Lower leg skin (tissue), 4 donors: ENCODE data around the gene NPC1. TPM values are rescaled to one million over a fixed set of nuclear protein-coding genes. Genes with fewer than 3 reads are reported as not detected.
A peak's percentile ranks its signal among the peaks of the same experiment; 100 is the strongest.

Experiments used
- DNase-seq, 2 donors: peaks; one replicate each; pipeline ENCODE4 v3.0.0-alpha.2; 2019; ENCODE audit warnings: low spot score in 2 of 2
- H3K4me3 ChIP-seq: fragments of 200-600 bp; sonication (generic); 2 replicates; pipeline ENCODE4 v1.5.1; 2017; ENCODE audit warnings: mild to moderate bottlenecking, low read depth; ENCODE audit not compliant: poor library complexity, severe bottlenecking
- CTCF ChIP-seq, 3 donors: fragments of 450-650 bp; IDR thresholded peaks; one replicate each; pipeline ENCODE4 v1.5.1; 2016; ENCODE audit warnings: antibody characterized with exemption in 3 of 3, mild to moderate bottlenecking in 3 of 3, moderate library complexity in 2 of 3
- POLR2A ChIP-seq, 2 donors: fragments of 450-650 bp; IDR thresholded peaks; one replicate each; pipeline ENCODE4 v1.6.1; 2016 to 2017; ENCODE audit warnings: antibody characterized with exemption in 2 of 2, mild to moderate bottlenecking in 1 of 2, moderate library complexity in 1 of 2
- WGBS, 2 donors: methylation state at CpG; one replicate each; pipeline ENCODE4 v1.1.5; 2018; 5-methylcytosine and 5-hydroxymethylcytosine counted together
- intact Hi-C: fragments of 100-400 bp; cut with DNase I; formaldehyde crosslinking; loops from one replicate; pipeline ENCODE4 v1.15.0; 2023; ENCODE audit warnings: low total_unique reads
- total RNA-seq, 4 donors: library from RNA; depleted of rRNA; stranded (reverse); fragments of >200 nt; gene quantifications; one replicate each; pipeline ENCODE4 v1.1.0, GENCODE V29; 2016

NPC1 gene
- total RNA-seq, 4 donors from 2014 or later = 75.1 to 114 (median 100) TPM

- TF ChIP-seq POLR2A (IDR thresholded peaks at IDR 0.05) = peak in 1 of 2 donors; percentile 42
- no peak for TF ChIP-seq CTCF (IDR thresholded peaks at IDR 0.05)
- peak; percentile 92 to 99 for DNase-seq
- peak within 1 kb of the TSS; percentile 93 for H3K4me3 ChIP-seq
- intact Hi-C loops = no loop called here
- WGBS, 2 donors = 0 to 1% methylated on average over 14 to 56 of the region's 110 CpGs
Measured at GRCh38 chr18:23503038-23503962, 83.0 kb downstream of the NPC1 start, which contains the start of gene RMC1. Gene RMC1, plus strand, starts transcription at chr18:23503511. Its CDS starts 108 bp downstream, at chr18:23503619.

- H3K4me3 ChIP-seq = peak overlapping the region; percentile 35
- no peak for TF ChIP-seq CTCF (IDR thresholded peaks at IDR 0.05)
- no peak for TF ChIP-seq POLR2A (IDR thresholded peaks at IDR 0.05)
- intact Hi-C loops = no loop called here
- DNase-seq = no peak
- WGBS, 2 donors = 14 to 22% methylated on average over 6 of the region's 6 CpGs
Measured at GRCh38 chr18:23502516-23503037, 83.7 kb downstream of the NPC1 start.

GRCh38 chr18:23501626-23502025 lies 84.7 kb downstream of the NPC1 start:
- no peak for DNase-seq
- intact Hi-C loops = no loop called here
- no peak overlapping the region for H3K4me3 ChIP-seq
- no peak for TF ChIP-seq POLR2A (IDR thresholded peaks at IDR 0.05)
- no peak for TF ChIP-seq CTCF (IDR thresholded peaks at IDR 0.05)
- 81 to 83% methylated on average over 6 of the region's 6 CpGs for WGBS, 2 donors

GRCh38 chr18:23499291-23499781 lies 87.0 kb downstream of the NPC1 start:
- intact Hi-C loops = no loop called here
- WGBS, 2 donors = 58 to 70% methylated on average over 11 of the region's 11 CpGs
- DNase-seq = no peak
- TF ChIP-seq POLR2A (IDR thresholded peaks at IDR 0.05) = no peak
- TF ChIP-seq CTCF (IDR thresholded peaks at IDR 0.05) = no peak
- H3K4me3 ChIP-seq = no peak overlapping the region

- peak; percentile 62 to 91 for DNase-seq
- intact Hi-C loops = no loop called here
- 29 to 33% methylated on average over 5 of the region's 5 CpGs for WGBS, 2 donors
- no peak overlapping the region for H3K4me3 ChIP-seq
- no peak for TF ChIP-seq POLR2A (IDR thresholded peaks at IDR 0.05)
- no peak for TF ChIP-seq CTCF (IDR thresholded peaks at IDR 0.05)
Measured at GRCh38 chr18:23498877-23499276, 87.4 kb downstream of the NPC1 start.
